Activated T-cell treated with anti-CD3 and anti-CD28 coated beads for 4 hours (primary cell): Measurements from ENCODE around the gene PTCHD1.

Experiments
- DNase-seq: peaks from one replicate; pipeline ENCODE4 v3.0.0-alpha.2; 2020

PTCHD1 gene

GRCh38 chrX:23334848-23335599 lies at the start of gene PTCHD1:
TSS of gene PTCHD1 (plus strand) at chrX:23334849. CDS start at chrX:23334876, 27 bp downstream.
- no peak for DNase-seq

GRCh38 chrX:23286731-23287130 lies 47.9 kb upstream of the PTCHD1 start:
- no peak for DNase-seq

GRCh38 chrX:23287191-23287725 lies 47.4 kb upstream of the PTCHD1 start:
- no peak for DNase-seq

GRCh38 chrX:23292354-23292987 lies 42.2 kb upstream of the PTCHD1 start:
- no peak for DNase-seq

- no peak for DNase-seq
These were observed 41.5 kb upstream of the PTCHD1 start for GRCh38 chrX:23292988-23293651.

GRCh38 chrX:23304881-23305280 lies 29.8 kb upstream of the PTCHD1 start:
- no peak for DNase-seq

GRCh38 chrX:23311731-23312130 lies 22.9 kb upstream of the PTCHD1 start:
- no peak for DNase-seq

- no peak for DNase-seq
These were observed 22.5 kb upstream of the PTCHD1 start for GRCh38 chrX:23312136-23312535.

- no peak for DNase-seq
These were observed 16.6 kb upstream of the PTCHD1 start for GRCh38 chrX:23317799-23318724.

- DNase-seq, result no peak
These were observed 7.5 kb upstream of the PTCHD1 start for GRCh38 chrX:23327104-23327503.

GRCh38 chrX:23331701-23332100 lies 2.9 kb upstream of the PTCHD1 start:
- DNase-seq, result no peak

GRCh38 chrX:23332101-23332887 lies 2.4 kb upstream of the PTCHD1 start:
- no peak for DNase-seq

- DNase-seq, result no peak
These were observed 1.5 kb upstream of the PTCHD1 start for GRCh38 chrX:23332888-23333821.

- no peak for DNase-seq
These were observed 668 bp upstream of the PTCHD1 start for GRCh38 chrX:23333842-23334520.

GRCh38 chrX:23334521-23334847 lies 165 bp upstream of the PTCHD1 start:
- no peak for DNase-seq

GRCh38 chrX:23338334-23338733 lies 3.7 kb downstream of the PTCHD1 start:
- DNase-seq, result no peak

- DNase-seq, result no peak
These were observed 6.8 kb downstream of the PTCHD1 start for GRCh38 chrX:23341452-23341851.

GRCh38 chrX:23344238-23344903 lies 9.7 kb downstream of the PTCHD1 start:
- no peak for DNase-seq

GRCh38 chrX:23344904-23345271 lies 10.2 kb downstream of the PTCHD1 start:
- no peak for DNase-seq

- no peak for DNase-seq
These were observed 21.5 kb downstream of the PTCHD1 start for GRCh38 chrX:23356189-23356588.
